SIG-M5 treated with dmso at 0.1 percent for 504 hours (cell line): ENCODE data around the gene ZBTB38.
A peak's percentile ranks its signal among the peaks of the same experiment; 100 is the strongest.

Experiments
- DNase-seq: peaks from one replicate; lab custom pipeline; 2025; ENCODE audit not compliant: unreplicated experiment; lab: John Stamatoyannopoulos, UW

The ZBTB38 gene

GRCh38 chr3:141336672-141337522 is 31.4 kb upstream of the ZBTB38 start:
- DNase-seq = peak; percentile 75

DNA sequence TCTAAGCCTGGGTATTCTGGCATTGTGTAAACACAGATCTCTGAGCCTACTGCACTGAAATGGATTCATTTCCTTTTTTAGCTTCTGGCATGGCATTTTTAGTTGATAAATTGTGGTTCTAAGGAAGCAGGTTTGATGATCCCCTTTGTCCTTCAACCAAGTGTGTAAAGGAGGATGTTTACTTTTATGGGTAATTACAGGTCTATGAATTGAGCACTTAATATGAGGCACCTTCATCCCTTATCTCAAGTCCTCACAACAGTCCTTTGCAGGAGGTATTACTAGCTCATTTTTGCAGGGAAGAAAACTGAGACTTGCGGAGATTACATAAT is 30.8 kb upstream of the ZBTB38 start:
- DNase-seq = no peak

DNA sequence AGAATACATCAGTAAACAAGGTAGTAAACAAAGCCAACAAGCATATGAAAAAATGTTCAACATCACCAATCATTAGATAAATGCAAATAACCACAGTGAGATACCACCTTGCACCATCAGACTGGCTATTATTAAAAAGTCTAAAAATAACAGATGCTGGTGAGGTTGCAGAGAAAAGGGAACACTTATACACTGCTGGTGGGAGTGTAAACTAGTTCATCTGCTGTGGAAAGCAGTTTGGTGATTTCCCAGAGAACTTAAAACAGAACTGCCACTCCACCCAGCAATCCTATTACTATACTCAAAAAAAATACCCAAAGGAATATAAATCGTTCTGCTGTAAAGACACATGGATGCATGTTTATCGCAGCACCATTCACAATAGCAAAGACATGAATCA is 30.3 kb upstream of the ZBTB38 start:
- DNase-seq = no peak

GRCh38 chr3:141338881-141339280 is 29.4 kb upstream of the ZBTB38 start:
- DNase-seq = no peak

GRCh38 chr3:141341536-141341935 is 26.8 kb upstream of the ZBTB38 start:
- DNase-seq = no peak

- no peak for DNase-seq
Measured at GRCh38 chr3:141342386-141342785, 25.9 kb upstream of the ZBTB38 start.

GRCh38 chr3:141343077-141343476 is 25.2 kb upstream of the ZBTB38 start:
- DNase-seq = no peak

- no peak for DNase-seq
Measured at GRCh38 chr3:141343865-141344271, 24.4 kb upstream of the ZBTB38 start.

- DNase-seq = no peak
Measured at GRCh38 chr3:141345528-141345927, 22.8 kb upstream of the ZBTB38 start.

GRCh38 chr3:141346007-141346406 is 22.3 kb upstream of the ZBTB38 start:
- DNase-seq = no peak

GRCh38 chr3:141346418-141346817 is 21.9 kb upstream of the ZBTB38 start:
- peak; percentile 60 for DNase-seq

DNA sequence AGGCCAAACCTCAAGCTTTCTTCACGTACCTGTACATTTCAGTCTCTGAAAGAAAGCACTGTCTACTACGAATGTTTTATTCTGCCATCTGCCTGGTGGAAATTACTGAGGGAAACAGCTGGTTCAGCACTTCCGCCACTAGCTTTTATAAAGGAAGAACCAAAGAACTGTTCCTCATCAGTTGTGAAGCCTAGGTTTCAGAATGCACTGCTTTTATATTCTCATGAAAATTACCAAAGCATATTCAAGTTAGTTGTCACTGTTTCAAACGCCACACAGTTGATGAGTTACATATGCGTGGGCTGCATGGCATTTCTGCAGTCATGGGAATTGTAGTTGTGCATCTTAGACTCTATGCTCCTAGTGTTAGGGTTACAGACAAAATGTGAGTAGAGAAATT is 21.5 kb upstream of the ZBTB38 start:
- no peak for DNase-seq

GRCh38 chr3:141348837-141349236 is 19.5 kb upstream of the ZBTB38 start:
- no peak for DNase-seq

GRCh38 chr3:141349711-141350110 is 18.6 kb upstream of the ZBTB38 start:
- no peak for DNase-seq

DNA sequence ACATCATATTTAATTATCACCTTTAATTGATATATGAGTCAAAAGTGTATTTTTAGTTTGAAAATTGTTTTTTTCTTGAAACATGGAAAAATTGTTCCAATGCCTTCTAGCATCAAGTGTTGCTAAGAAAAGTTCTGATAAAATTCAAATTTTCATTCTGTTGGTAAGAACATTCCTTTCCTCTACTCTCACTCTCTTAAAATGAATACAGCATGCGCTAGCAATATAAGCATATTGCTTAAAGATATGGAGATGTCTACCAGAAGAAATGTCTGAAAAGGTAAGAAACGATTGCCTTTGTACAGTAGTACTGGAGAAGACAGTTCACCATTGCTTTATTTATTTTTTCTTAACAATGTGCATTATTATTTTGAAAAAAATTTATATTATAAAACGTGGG is 17.6 kb upstream of the ZBTB38 start:
- DNase-seq = no peak

GRCh38 chr3:141352262-141352984 is 15.9 kb upstream of the ZBTB38 start:
- no peak for DNase-seq

- no peak for DNase-seq
Measured at GRCh38 chr3:141353652-141354495, 14.4 kb upstream of the ZBTB38 start.

GRCh38 chr3:141354517-141354916 is 13.8 kb upstream of the ZBTB38 start:
- DNase-seq = no peak

- no peak for DNase-seq
Measured at GRCh38 chr3:141355242-141355641, 13.1 kb upstream of the ZBTB38 start.

GRCh38 chr3:141356046-141356445 is 12.3 kb upstream of the ZBTB38 start:
- DNase-seq = no peak

GRCh38 chr3:141360888-141361598 is 7.3 kb upstream of the ZBTB38 start:
- peak; percentile 72 for DNase-seq
